Activated CD8-positive, alpha-beta T cell treated with anti-CD3 and anti-CD28 coated beads, Interleukin-2, amount 10 ng/mL, durations not matched to agents 7 days and 5 days (primary cell): ENCODE results near the gene PLEKHH2. TPM values are rescaled to one million over a fixed set of nuclear protein-coding genes. Genes with fewer than 3 reads are reported as not detected.

Source experiments
- total RNA-seq, 2 experiments: library from RNA; stranded (reverse); gene quantifications; one replicate each; pipeline ENCODE4 v1.2.3, GENCODE V29; 2021

Gene PLEKHH2
- total RNA-seq, 2 experiments from 2014 or later, result 0.32 to 0.57 TPM

Other genes with a start within 250 kb of the PLEKHH2 start
- gene THADA, start 41.2 kb upstream of the PLEKHH2 start, total RNA-seq, result 10 to 100 TPM; 27.0 to 31.9 TPM
- not detected for gene C1GALT1C1L, start 39.2 kb downstream of the PLEKHH2 start, total RNA-seq
- 1 to 10 TPM; 2.8 to 3.2 TPM for gene DYNC2LI1, start 136.8 kb downstream of the PLEKHH2 start, total RNA-seq
- gene ABCG5, start 201.6 kb downstream of the PLEKHH2 start, total RNA-seq, result not detected
- gene ABCG8, start 201.7 kb downstream of the PLEKHH2 start, total RNA-seq, result not detected